ENCODE results near the gene DENND11. TPM values are rescaled to one million over a fixed set of nuclear protein-coding genes. Genes with fewer than 3 reads are reported as not detected.

Gene DENND11
- total RNA-seq, 3 donors from 2014 or later (not counting 1 experiment from before 2014, with no cell fraction given) = 28.9 to 57.0 (median 47.6) TPM

- Mint-ChIP-seq H3K27ac (no peak overlapping the region), H3K4me3 (no peak overlapping the region)
- no peak overlapping the region for H3K27ac ChIP-seq (ENCODE audit: low read length)
Measured at GRCh38 chr7:141715018-141715417, 13.1 kb upstream of the DENND11 start.

GRCh38 chr7:141714571-141714970 is 12.6 kb upstream of the DENND11 start:
- no peak for ATAC-seq
- no peaks in the 10 kb centered on the region for H3K9me3 ChIP-seq (ENCODE audit: control insufficient read depth, insufficient read depth, low read length)
- no peaks in the 10 kb centered on the region for H3K36me3 ChIP-seq (ENCODE audit: control insufficient read depth, insufficient read depth, low read length)
- H3K4me1 ChIP-seq (ENCODE audit: control insufficient read depth, insufficient read depth, low read length) = no peaks in the 10 kb centered on the region
- no peak overlapping the region for H3K4me3 Mint-ChIP-seq
- intact Hi-C loops (cut with micrococcal nuclease) = no loop called here
- H3K9me3 Mint-ChIP-seq = no peaks in the 10 kb centered on the region
- no peaks in the 10 kb centered on the region for H3K27me3 ChIP-seq (ENCODE audit: control insufficient read depth, insufficient read depth, low read length)
- WGBS (ENCODE audit: insufficient coverage) = 85% methylated on average over 2 of the region's 2 CpGs
- H3K27me3 Mint-ChIP-seq (ENCODE audit: low read depth in 2 of 2) = no peaks in the 10 kb centered on the region
- H3K27ac Mint-ChIP-seq = no peak overlapping the region
- H3K4me3 ChIP-seq (ENCODE audit: low read length) = no peak overlapping the region
- H3K4me1 Mint-ChIP-seq = peaks cover 14 to 21% of the 10 kb centered on the region in 2 donors
- no peak overlapping the region for H3K27ac ChIP-seq (ENCODE audit: low read length)
- no peak for DNase-seq
- no peak for TF ChIP-seq CTCF (IDR thresholded peaks at IDR 0.05)
- no peaks in the 10 kb centered on the region for H3K36me3 Mint-ChIP-seq

More at GRCh38 chr7:141715018-141715417, 13.1 kb upstream of the DENND11 start:
- no peaks in the 10 kb centered on the region for H3K9me3 ChIP-seq (ENCODE audit: control insufficient read depth, insufficient read depth, low read length)
- DNase-seq (no peak), ATAC-seq (no peak)
- H3K36me3 ChIP-seq (ENCODE audit: control insufficient read depth, insufficient read depth, low read length) = no peaks in the 10 kb centered on the region
- no peak overlapping the region for H3K4me3 ChIP-seq (ENCODE audit: low read length)
- intact Hi-C loops (cut with micrococcal nuclease) = no loop called here
- Mint-ChIP-seq H3K27me3 (ENCODE audit: low read depth in 2 of 2) (no peaks in the 10 kb centered on the region), H3K9me3 (no peaks in the 10 kb centered on the region), H3K4me1 (peaks cover 14 to 19% of the 10 kb centered on the region in 2 donors), H3K36me3 (no peaks in the 10 kb centered on the region)
- 95% methylated on average over 2 of the region's 4 CpGs for WGBS (ENCODE audit: insufficient coverage)
- no peak for TF ChIP-seq CTCF (IDR thresholded peaks at IDR 0.05)
- H3K27me3 ChIP-seq (ENCODE audit: control insufficient read depth, insufficient read depth, low read length) = no peaks in the 10 kb centered on the region
- no peaks in the 10 kb centered on the region for H3K4me1 ChIP-seq (ENCODE audit: control insufficient read depth, insufficient read depth, low read length)

- DNase-seq (no peak), ATAC-seq (no peak)
- no peak for TF ChIP-seq CTCF (IDR thresholded peaks at IDR 0.05)
- intact Hi-C loops (cut with micrococcal nuclease) = no loop called here
- 100% methylated on average over 1 of the region's 1 CpG for WGBS (ENCODE audit: insufficient coverage)
- Mint-ChIP-seq H3K4me1 (peaks cover 14 to 21% of the 10 kb centered on the region in 2 donors), H3K27ac (no peak overlapping the region), H3K36me3 (no peaks in the 10 kb centered on the region), H3K9me3 (no peaks in the 10 kb centered on the region), H3K27me3 (ENCODE audit: low read depth in 2 of 2) (no peaks in the 10 kb centered on the region), H3K4me3 (no peak overlapping the region)
- Histone ChIP-seq H3K9me3 (ENCODE audit: control insufficient read depth, insufficient read depth, low read length) (no peaks in the 10 kb centered on the region), H3K27me3 (ENCODE audit: control insufficient read depth, insufficient read depth, low read length) (no peaks in the 10 kb centered on the region), H3K36me3 (ENCODE audit: control insufficient read depth, insufficient read depth, low read length) (no peaks in the 10 kb centered on the region), H3K4me1 (ENCODE audit: control insufficient read depth, insufficient read depth, low read length) (no peaks in the 10 kb centered on the region), H3K27ac (ENCODE audit: low read length) (no peak overlapping the region), H3K4me3 (ENCODE audit: low read length) (no peak overlapping the region)
Measured at GRCh38 chr7:141713890-141714289, 11.9 kb upstream of the DENND11 start.

GRCh38 chr7:141712603-141713255 is 10.8 kb upstream of the DENND11 start:
- TF ChIP-seq CTCF (IDR thresholded peaks at IDR 0.05) = no peak
- Histone ChIP-seq H3K36me3 (ENCODE audit: control insufficient read depth, insufficient read depth, low read length) (no peaks in the 10 kb centered on the region), H3K27ac (ENCODE audit: low read length) (no peak overlapping the region), H3K4me3 (ENCODE audit: low read length) (no peak overlapping the region), H3K9me3 (ENCODE audit: control insufficient read depth, insufficient read depth, low read length) (no peaks in the 10 kb centered on the region), H3K4me1 (ENCODE audit: control insufficient read depth, insufficient read depth, low read length) (no peaks in the 10 kb centered on the region), H3K27me3 (ENCODE audit: control insufficient read depth, insufficient read depth, low read length) (no peaks in the 10 kb centered on the region)
- Mint-ChIP-seq H3K4me1 (peaks cover 14 to 21% of the 10 kb centered on the region in 2 donors), H3K4me3 (no peak overlapping the region), H3K9me3 (no peaks in the 10 kb centered on the region), H3K27ac (no peak overlapping the region), H3K36me3 (no peaks in the 10 kb centered on the region), H3K27me3 (ENCODE audit: low read depth in 2 of 2) (no peaks in the 10 kb centered on the region)
- 94% methylated on average over 5 of the region's 5 CpGs for WGBS (ENCODE audit: insufficient coverage)
- no peak for ATAC-seq
- DNase-seq = no peak
- intact Hi-C loops (cut with micrococcal nuclease) = no loop called here

Data from natural killer cell (primary cell).